RWPE2 (cell line): ENCODE data around the gene NF1.

Source experiments
- ATAC-seq: fragments of 200-7000 bp; cut with Tn5 transposase; 3 replicates; pipeline ENCODE4 v1.9.1; 2021; ENCODE audit warnings: low read depth
- DNase-seq: peaks from one replicate; pipeline ENCODE4 v3.0.0-alpha.2; 2020; ENCODE audit warnings: low spot score
- H3K27ac ChIP-seq: fragments of 450-650 bp; 2 replicates; pipeline ENCODE4 v1.5.1; 2017; ENCODE audit warnings: mild to moderate bottlenecking; ENCODE audit not compliant: poor library complexity, severe bottlenecking
- H3K27me3 ChIP-seq: fragments of 250-450 bp; sonication (Bioruptor Pico); 2 replicates; pipeline ENCODE4 v1.5.1; 2021; ENCODE audit warnings: mild to moderate bottlenecking, moderate library complexity; ENCODE audit not compliant: insufficient read depth, poor library complexity, severe bottlenecking
- H3K36me3 ChIP-seq: fragments of 250-450 bp; sonication (Bioruptor Pico); 2 replicates; pipeline ENCODE4 v1.5.1; 2020; ENCODE audit warnings: low read depth, mild to moderate bottlenecking, moderate library complexity
- H3K4me1 ChIP-seq: fragments of 250-450 bp; sonication (Bioruptor Pico); 2 replicates; pipeline ENCODE4 v1.5.1; 2021; ENCODE audit warnings: mild to moderate bottlenecking, moderate library complexity; ENCODE audit not compliant: insufficient read depth, poor library complexity, severe bottlenecking
- H3K4me3 ChIP-seq: fragments of 250-450 bp; sonication (Bioruptor Pico); 2 replicates; pipeline ENCODE4 v1.5.1; 2021; ENCODE audit warnings: mild to moderate bottlenecking, moderate library complexity; ENCODE audit not compliant: severe bottlenecking
- H3K9me3 ChIP-seq: fragments of 250-450 bp; sonication (Bioruptor Pico); 2 replicates; pipeline ENCODE4 v1.5.1; 2021; ENCODE audit warnings: mild to moderate bottlenecking, moderate library complexity; ENCODE audit not compliant: severe bottlenecking
- CTCF ChIP-seq: fragments of 450-650 bp; IDR thresholded peaks from one replicate; pipeline ENCODE4 v1.5.1; 2017; ENCODE audit warnings: mild to moderate bottlenecking, moderate library complexity; ENCODE audit not compliant: poor library complexity, severe bottlenecking

Gene NF1

GRCh38 chr17:31414550-31414918, 319.8 kb downstream of the NF1 start:
- no peaks in the 10 kb centered on the region for H3K9me3 ChIP-seq
- H3K4me1 ChIP-seq = no peaks in the 10 kb centered on the region
- H3K27me3 ChIP-seq = no peaks in the 10 kb centered on the region
- no peak for TF ChIP-seq CTCF
- ATAC-seq = no peak
- no peak for DNase-seq
- no peak overlapping the region for H3K27ac ChIP-seq
- H3K36me3 ChIP-seq = no peaks in the 10 kb centered on the region
- no peak overlapping the region for H3K4me3 ChIP-seq

GRCh38 chr17:31415004-31415454, 320.3 kb downstream of the NF1 start:
- H3K36me3 ChIP-seq = no peaks in the 10 kb centered on the region
- no peaks in the 10 kb centered on the region for H3K9me3 ChIP-seq
- no peak overlapping the region for H3K4me3 ChIP-seq
- no peak for TF ChIP-seq CTCF
- no peaks in the 10 kb centered on the region for H3K4me1 ChIP-seq
- H3K27me3 ChIP-seq = no peaks in the 10 kb centered on the region
- DNase-seq (no peak), ATAC-seq (no peak)
- H3K27ac ChIP-seq = no peak overlapping the region

GRCh38 chr17:31415640-31416502, 321.1 kb downstream of the NF1 start:
- H3K9me3 ChIP-seq = no peaks in the 10 kb centered on the region
- no peak for DNase-seq
- H3K27me3 ChIP-seq = no peaks in the 10 kb centered on the region
- no peak for TF ChIP-seq CTCF
- no peak overlapping the region for H3K27ac ChIP-seq
- H3K36me3 ChIP-seq = no peaks in the 10 kb centered on the region
- no peak for ATAC-seq
- H3K4me1 ChIP-seq = no peaks in the 10 kb centered on the region
- no peak overlapping the region for H3K4me3 ChIP-seq

- peak; percentile 35; the same call in 1 of the 3 replicates for ATAC-seq
- TF ChIP-seq CTCF = no peak
- Histone ChIP-seq H3K27me3 (no peaks in the 10 kb centered on the region), H3K4me3 (no peak overlapping the region), H3K36me3 (no peaks in the 10 kb centered on the region), H3K27ac (no peak overlapping the region), H3K4me1 (no peaks in the 10 kb centered on the region), H3K9me3 (no peaks in the 10 kb centered on the region)
- no peak for DNase-seq
Observed at GRCh38 chr17:31416503-31416923, 321.7 kb downstream of the NF1 start.
